Measurements from ENCODE around the gene TRIM3. TPM values are rescaled to one million over a fixed set of nuclear protein-coding genes. Genes with fewer than 3 reads are reported as not detected.

The TRIM3 gene
- total and polyA plus RNA-seq, 12 donors = 6.3 to 14.6 (median 9.4) TPM

- Histone ChIP-seq H3K27ac (no peak overlapping the region), H3K4me1 (no peaks in the 10 kb centered on the region), H3K27me3 (no peaks in the 10 kb centered on the region), H3K36me3 (peaks cover 0 to 100% (median 16%) of the 10 kb centered on the region in 9 donors), H3K4me3 (no peak overlapping the region), H3K9me3 (no peaks in the 10 kb centered on the region)
- 97 to 98% methylated on average over 3 of the region's 3 CpGs for WGBS, 2 donors
- ATAC-seq = no peak
- intact Hi-C loops (cut with DNase I) = no loop called here
- no peak for TF ChIP-seq CTCF (IDR thresholded peaks at IDR 0.05)
- no peak for DNase-seq
These were observed 15.1 kb upstream of the TRIM3 start for GRCh38 chr11:6488821-6489220.

- Histone ChIP-seq H3K4me3 (no peak overlapping the region), H3K27me3 (no peaks in the 10 kb centered on the region), H3K9me3 (no peaks in the 10 kb centered on the region), H3K36me3 (peaks cover 0 to 100% (median 21%) of the 10 kb centered on the region in 9 donors), H3K27ac (no peak overlapping the region), H3K4me1 (peaks cover 0 to 4% (median 0%) of the 10 kb centered on the region in 9 donors)
- intact Hi-C loops (cut with DNase I) = no loop called here
- WGBS, 2 donors = 90 to 91% methylated on average over 6 of the region's 6 CpGs
- ATAC-seq = no peak
- no peak for TF ChIP-seq CTCF (IDR thresholded peaks at IDR 0.05)
- DNase-seq = no peak
These were observed 14.6 kb upstream of the TRIM3 start for GRCh38 chr11:6488342-6488741.

- intact Hi-C loops (cut with DNase I) = no loop called here
- Histone ChIP-seq H3K27me3 (no peaks in the 10 kb centered on the region), H3K4me3 (no peak overlapping the region), H3K36me3 (peaks cover 0 to 98% (median 21%) of the 10 kb centered on the region in 9 donors), H3K9me3 (no peaks in the 10 kb centered on the region), H3K4me1 (peaks cover 2 to 18% (median 11%) of the 10 kb centered on the region in 9 donors), H3K27ac (no peak overlapping the region)
- TF ChIP-seq CTCF (IDR thresholded peaks at IDR 0.05) = no peak
- DNase-seq = no peak
- no peak for ATAC-seq
- 91 to 96% methylated on average over 1 of the region's 1 CpG for WGBS, 2 donors
These were observed 13.2 kb upstream of the TRIM3 start for GRCh38 chr11:6486938-6487337.

GRCh38 chr11:6486256-6486655, 12.5 kb upstream of the TRIM3 start:
- Histone ChIP-seq H3K4me3 (no peak overlapping the region), H3K36me3 (peaks cover 0 to 91% (median 21%) of the 10 kb centered on the region in 9 donors), H3K9me3 (no peaks in the 10 kb centered on the region), H3K27ac (no peak overlapping the region), H3K27me3 (no peaks in the 10 kb centered on the region), H3K4me1 (peaks cover 3 to 21% (median 13%) of the 10 kb centered on the region in 9 donors)
- TF ChIP-seq CTCF (IDR thresholded peaks at IDR 0.05) = no peak
- no peak for DNase-seq
- intact Hi-C loops (cut with DNase I) = no loop called here
- no peak for ATAC-seq
- WGBS, 2 donors = 86% methylated on average over 3 of the region's 3 CpGs
